MV-4-11 (cell line): ENCODE measurements around the gene CHCHD6.

Source experiments
- DNase-seq: peaks from one replicate; lab custom pipeline; 2025; lab: John Stamatoyannopoulos, UW

CHCHD6 gene

GRCh38 chr3:126977821-126978220, 273.8 kb downstream of the CHCHD6 start:
- no peak for DNase-seq

DNA sequence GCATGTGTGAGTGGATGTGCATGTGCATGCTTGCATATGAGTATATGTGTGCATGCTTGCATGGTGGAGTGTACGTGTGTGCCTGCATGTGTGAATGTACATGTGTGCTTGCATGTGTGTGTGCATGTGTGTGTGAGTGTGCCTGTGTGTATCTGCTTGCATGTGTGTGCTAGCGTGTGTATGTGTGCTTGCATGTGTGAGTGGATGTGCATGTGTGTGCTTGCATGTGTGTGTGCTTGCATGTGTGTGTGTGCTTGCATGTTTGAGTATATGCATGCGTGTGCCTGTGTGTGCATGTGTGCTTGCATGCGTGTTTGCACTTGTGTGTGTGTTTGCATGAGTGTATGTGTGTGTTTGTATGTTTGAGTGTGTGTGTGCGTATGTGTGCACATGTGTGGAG, 274.3 kb downstream of the CHCHD6 start:
- DNase-seq = no peak

- DNase-seq = no peak
Measured at GRCh38 chr3:126979046-126979628, 275.1 kb downstream of the CHCHD6 start.

GRCh38 chr3:126980266-126980811, 276.3 kb downstream of the CHCHD6 start:
- DNase-seq = no peak

GRCh38 chr3:126982126-126982470, 278.1 kb downstream of the CHCHD6 start:
- peak; percentile 48 for DNase-seq

DNA sequence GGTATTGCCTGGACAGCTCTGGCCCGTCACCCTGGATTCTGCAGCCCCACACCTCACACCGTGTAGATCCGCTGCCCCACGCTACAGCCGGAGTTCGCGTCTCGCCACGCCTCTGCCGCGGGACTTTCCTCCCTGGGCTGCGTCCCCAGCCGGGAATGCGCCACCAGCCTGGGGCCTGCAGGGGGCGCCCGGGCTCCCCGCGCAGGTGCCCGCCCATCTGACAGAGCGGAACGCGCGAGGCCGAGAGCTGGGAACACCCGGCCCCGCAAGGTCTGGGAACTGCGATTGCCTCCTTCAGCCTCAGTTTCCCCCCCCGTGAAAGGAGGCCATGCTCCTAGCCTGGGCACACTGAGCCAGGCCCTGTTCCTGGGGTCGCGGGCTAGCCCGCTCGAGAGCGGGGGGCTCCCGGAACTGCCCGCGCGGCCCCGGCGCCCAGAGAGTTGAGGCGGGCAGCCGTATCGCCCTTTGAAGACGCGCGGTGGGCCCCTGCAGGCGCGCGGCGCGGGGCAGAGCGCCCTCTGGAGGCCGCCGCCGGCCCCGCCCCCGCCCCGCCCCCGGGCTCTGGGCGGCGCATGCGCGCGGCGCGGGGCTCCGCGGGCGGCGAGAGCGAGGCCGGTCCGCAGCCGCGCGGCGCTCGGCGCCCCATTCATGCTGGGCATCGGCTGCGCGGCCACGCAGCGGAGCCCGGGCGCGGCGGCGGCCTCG, 278.6 kb downstream of the CHCHD6 start, which contains the start of gene PLXNA1:
PLXNA1 (plus strand) TSS at position 645 of the 705 bp plus-strand sequence. CDS start 5,479 bp downstream, outside the sequence.
- peak; percentile 57 for DNase-seq

DNA sequence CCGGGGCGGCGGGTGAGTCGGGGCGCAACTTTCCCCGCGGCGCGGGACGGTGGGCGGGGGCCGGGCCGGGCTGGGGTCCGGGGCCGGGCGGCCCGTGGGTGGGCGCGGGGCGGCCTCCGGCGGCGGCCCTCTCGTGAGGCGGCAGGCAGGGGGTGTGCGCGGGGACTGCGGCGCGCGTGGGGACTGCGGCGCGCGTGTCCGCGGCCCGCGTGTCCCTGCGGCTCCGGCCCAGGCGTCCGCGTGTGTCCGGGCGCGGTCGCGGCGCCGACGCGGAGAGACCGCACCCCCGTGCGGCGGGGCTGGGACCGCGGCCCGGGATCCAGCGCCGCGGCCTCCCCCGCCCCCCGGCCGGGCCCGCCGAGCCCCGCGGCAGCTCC, 279.2 kb downstream of the CHCHD6 start:
- no peak for DNase-seq

DNA sequence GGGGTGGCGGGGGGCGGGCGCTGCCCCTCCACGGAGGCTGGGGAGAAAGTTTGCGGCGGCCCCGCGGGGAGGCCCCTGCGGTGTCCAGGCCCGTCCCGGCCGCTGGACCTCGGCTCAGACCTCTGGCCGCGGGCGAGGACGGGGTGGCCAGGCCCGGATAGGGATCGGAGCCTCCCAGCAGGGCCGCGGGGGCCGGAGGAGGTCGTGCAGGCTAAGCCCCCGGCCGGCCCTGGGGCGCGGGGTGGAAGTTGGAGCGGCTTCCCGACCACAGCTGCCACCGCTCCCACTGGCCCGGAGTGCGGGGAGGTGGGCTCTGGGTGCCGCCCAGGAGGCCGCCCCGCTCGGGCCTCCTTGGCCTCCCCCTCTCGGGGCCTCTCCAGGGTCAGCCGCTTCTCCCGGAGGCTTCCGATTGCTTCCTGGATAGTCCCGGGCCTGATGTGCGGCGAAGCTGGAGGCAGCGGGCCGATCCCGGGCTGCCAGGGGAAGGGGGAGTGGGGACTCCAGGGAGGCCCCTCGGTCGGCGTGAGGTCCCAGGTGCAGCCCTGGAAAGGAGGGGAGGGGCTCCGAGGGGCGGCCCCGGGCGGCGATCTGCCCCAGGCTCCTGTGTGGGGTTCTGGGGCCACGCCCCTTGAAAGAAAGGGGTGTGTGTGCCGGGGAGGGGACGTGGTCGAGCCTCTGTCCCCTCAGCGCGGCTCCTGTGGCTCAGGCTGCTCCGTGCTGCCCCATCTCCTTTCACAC, 279.8 kb downstream of the CHCHD6 start:
- DNase-seq = no peak

DNA sequence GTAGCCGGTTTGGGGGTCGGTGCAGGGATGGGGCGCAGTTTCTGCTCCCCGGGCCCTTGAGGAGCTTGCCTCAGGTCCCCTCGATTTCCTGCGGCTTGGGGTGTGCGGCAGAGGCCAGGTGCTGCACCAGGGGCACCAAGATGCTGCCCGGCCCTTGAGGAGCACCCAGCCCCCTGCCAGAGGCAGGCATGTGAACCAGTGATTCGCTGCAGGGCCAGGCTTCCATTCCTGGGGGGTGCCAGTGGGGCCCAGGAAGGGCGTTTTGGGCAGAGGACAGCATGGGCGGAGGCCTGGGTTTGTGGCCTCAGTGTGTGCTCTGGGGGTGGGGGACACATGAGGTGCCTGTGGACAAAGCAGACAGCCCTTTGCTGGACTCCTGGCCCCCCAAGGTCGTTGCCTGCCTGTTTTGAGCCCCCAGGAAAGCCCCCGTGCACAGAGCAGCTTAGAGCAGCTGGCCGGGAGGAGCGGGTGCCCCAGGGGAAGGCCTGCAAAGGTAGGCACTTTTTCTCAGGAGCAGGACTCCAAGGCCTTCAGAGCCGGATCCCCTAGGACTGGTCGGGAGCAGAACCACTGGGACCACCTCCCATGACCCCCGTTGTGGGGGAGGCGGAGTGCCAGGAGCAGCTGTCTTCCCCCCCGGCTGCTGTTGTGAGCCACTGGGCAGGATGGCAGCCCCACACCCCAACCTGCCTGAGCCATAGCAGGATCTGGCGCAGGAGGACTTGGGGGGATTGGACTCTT, 280.5 kb downstream of the CHCHD6 start:
- no peak for DNase-seq

GRCh38 chr3:126985132-126985985, 281.3 kb downstream of the CHCHD6 start:
- DNase-seq = no peak

GRCh38 chr3:126986001-126986400, 282.0 kb downstream of the CHCHD6 start:
- DNase-seq = no peak

GRCh38 chr3:126987129-126987528, 283.1 kb downstream of the CHCHD6 start:
- no peak for DNase-seq

GRCh38 chr3:126987596-126987995, 283.6 kb downstream of the CHCHD6 start:
- DNase-seq = no peak

DNA sequence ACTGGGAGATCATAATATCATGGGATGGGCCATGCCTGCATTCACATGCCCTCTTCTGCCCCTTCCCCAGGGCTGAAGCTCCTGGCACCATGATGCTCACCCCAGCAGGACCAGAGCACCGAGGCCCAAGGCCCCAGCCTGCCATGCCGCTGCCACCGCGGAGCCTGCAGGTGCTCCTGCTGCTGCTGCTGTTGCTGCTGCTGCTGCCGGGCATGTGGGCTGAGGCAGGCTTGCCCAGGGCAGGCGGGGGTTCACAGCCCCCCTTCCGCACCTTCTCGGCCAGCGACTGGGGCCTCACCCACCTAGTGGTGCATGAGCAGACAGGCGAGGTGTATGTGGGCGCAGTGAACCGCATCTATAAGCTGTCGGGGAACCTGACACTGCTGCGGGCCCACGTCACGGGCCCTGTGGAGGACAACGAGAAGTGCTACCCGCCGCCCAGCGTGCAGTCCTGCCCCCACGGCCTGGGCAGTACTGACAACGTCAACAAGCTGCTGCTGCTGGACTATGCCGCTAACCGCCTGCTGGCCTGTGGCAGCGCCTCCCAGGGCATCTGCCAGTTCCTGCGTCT, 284.5 kb downstream of the CHCHD6 start:
- DNase-seq = no peak

GRCh38 chr3:126989316-126990023, 285.4 kb downstream of the CHCHD6 start:
- DNase-seq = no peak

- DNase-seq = no peak
Measured at GRCh38 chr3:126990024-126990700, 286.1 kb downstream of the CHCHD6 start.

GRCh38 chr3:126990890-126991289, 286.9 kb downstream of the CHCHD6 start:
- no peak for DNase-seq

DNA sequence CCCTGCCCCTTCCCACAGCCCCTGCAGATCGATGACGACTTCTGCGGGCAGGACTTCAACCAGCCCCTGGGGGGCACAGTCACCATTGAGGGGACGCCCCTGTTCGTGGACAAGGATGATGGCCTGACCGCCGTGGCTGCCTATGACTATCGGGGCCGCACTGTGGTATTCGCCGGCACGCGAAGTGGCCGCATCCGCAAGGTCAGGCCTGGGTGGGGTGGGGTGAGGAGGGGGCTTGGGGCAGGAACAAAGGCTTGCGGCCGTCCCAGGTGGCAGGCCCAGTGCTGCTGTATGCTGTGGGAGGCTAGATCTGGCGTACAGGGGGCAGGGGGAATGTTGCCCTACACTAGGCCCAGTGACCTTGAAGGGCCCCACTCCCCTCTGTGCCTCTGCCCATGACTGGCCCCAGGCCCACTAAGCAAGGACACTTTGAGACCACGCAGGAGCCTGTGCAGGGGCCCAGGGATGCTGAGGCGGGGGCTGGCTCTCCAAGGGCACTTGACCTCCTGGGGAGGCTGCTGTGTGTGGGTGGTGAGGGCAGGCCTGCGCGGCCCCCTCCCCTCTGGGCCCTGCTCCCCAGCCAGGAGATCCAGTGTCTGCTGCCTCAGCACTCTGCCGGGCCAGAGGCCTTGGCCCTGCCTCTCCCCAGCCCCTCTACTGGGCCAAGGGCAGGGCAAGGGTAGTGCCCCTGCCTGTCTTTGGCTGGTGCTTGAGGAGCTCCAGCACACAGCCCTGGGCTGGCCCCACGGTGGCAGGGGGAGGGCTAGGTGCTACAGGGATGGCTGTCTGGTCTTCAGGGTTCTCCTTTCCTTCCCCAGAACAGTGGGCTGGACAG, 287.5 kb downstream of the CHCHD6 start:
- no peak for DNase-seq

DNA sequence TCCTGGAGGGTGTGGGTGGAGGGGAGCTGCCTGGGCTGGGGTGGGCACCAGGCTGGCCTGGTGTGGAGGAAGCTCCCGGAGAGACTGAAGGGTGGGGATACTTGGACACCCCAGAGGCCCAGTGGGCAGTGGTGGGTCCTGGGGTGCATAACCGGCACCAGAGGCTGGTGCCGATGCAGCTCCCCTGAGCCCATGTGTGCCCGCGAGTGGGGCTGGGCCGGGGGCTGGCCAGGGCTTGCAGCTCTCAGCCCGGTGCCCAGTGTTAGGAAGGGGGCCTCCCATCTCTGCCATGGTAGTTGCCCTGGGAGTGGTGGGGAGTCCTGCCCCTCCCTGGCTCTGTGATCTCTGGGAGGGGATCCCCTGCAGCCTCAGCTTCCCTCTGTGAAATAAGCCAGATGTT, 288.2 kb downstream of the CHCHD6 start:
- DNase-seq = no peak
